Spinal cord (tissue), 10 donors: ENCODE measurements around the gene CSK. TPM values are rescaled to one million over a fixed set of nuclear protein-coding genes. Genes with fewer than 3 reads are reported as not detected.
A peak's percentile ranks its signal among the peaks of the same experiment; 100 is the strongest.

Source experiments
- DNase-seq, 6 donors: peaks; one replicate each; pipeline versions ENCODE4 v3.0.0 to v3.0.0-alpha.2; 2013 to 2015; ENCODE audit warnings: low spot score in 6 of 6, low read depth in 4 of 6
- H3K27ac ChIP-seq: one replicate; pipeline ENCODE4 v1.5.1; 2013; ENCODE audit warnings: low read depth, low read length, control low read depth
- H3K27me3 ChIP-seq: one replicate; pipeline ENCODE4 v1.6.1; 2013; ENCODE audit warnings: low read length; ENCODE audit not compliant: control insufficient read depth, insufficient read depth
- H3K36me3 ChIP-seq: one replicate; pipeline ENCODE4 v1.6.1; 2013; ENCODE audit warnings: low read length; ENCODE audit not compliant: control insufficient read depth, insufficient read depth
- H3K4me1 ChIP-seq: one replicate; pipeline ENCODE4 v1.6.1; 2013; ENCODE audit warnings: low read length; ENCODE audit not compliant: control insufficient read depth, insufficient read depth
- H3K4me3 ChIP-seq: one replicate; pipeline ENCODE4 v1.5.1; 2013; ENCODE audit warnings: low read depth, low read length, control low read depth
- H3K9me3 ChIP-seq: one replicate; pipeline ENCODE4 v1.6.1; 2013; ENCODE audit warnings: low read length; ENCODE audit not compliant: control insufficient read depth, insufficient read depth
- WGBS: methylation state at CpG from one replicate; pipeline ENCODE4 v1.1.5; 2013; ENCODE audit warnings: missing lambda C conversion rate; ENCODE audit not compliant: insufficient coverage; 5-methylcytosine and 5-hydroxymethylcytosine counted together
- polyA plus RNA-seq, 2 donors: library from polyadenylated mRNA; unstranded; fragments of 120-200 nt; gene quantifications; one replicate each; pipeline ENCODE4 v1.2.1, GENCODE V29; 2013; ENCODE audit not compliant: insufficient read length in 2 of 2
- total RNA-seq, 2 donors: library from RNA; depleted of rRNA in 1 of 2; stranded (reverse); fragments of 120-200 nt in 1 of 2; fragments of >200 nt in 1 of 2; gene quantifications; one replicate each; pipeline versions ENCODE4 v1.2.3 to v1.2.4, GENCODE V29; 2013 to 2014
- donor health status: healthy.

CSK gene
- total and polyA plus RNA-seq, 4 donors = 20.1 to 79.4 (median 52.9) TPM

DNA sequence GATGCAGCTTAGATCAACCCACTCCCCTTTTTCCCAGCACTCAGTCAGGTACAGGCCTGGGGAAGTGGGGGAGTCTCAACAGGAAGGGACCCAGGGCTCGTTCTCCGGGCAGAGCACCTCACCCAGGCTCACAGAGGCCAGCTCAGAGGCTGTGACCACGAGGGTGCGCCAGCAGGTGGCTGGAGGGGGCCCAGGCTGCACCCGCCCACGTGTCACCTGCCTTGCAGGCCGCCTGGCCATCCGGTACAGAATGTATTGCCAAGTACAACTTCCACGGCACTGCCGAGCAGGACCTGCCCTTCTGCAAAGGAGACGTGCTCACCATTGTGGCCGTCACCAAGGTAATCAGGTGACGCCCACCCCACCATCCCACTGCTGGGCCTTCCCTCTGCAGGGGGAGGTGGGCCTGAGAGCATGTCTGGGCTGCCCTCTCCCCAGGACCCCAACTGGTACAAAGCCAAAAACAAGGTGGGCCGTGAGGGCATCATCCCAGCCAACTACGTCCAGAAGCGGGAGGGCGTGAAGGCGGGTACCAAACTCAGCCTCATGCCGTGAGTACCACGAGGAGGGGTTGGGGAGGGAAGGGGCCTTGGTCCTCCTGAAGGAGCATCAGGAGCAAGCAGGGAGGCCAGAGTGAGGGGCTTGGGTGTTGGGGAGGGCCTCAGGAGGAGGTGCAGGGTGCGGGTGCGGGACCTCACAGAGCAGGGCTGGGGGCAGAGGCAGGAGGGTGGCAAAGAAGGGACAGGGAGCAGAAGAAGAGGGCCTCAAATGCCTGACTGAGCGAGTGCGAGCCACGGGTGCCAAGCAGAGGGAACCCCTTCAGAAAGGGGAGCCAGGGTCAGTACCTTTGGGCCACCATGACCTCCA, 16.7 kb downstream of the CSK start:
- 85% methylated on average over 24 of the region's 25 CpGs for WGBS

GRCh38 chr15:74799255-74799855, 17.5 kb downstream of the CSK start:
- Histone ChIP-seq H3K36me3 (peaks cover 74% of the 10 kb centered on the region), H3K27me3 (no peaks in the 10 kb centered on the region), H3K9me3 (no peaks in the 10 kb centered on the region), H3K4me3 (no peak overlapping the region), H3K27ac (no peak overlapping the region), H3K4me1 (peaks cover 7% of the 10 kb centered on the region)
- DNase-seq = no peak
- 94% methylated on average over 13 of the region's 16 CpGs for WGBS

More for the DNA sequence above, 16.7 kb downstream of the CSK start:
- no peak overlapping the region for H3K4me3 ChIP-seq
- no peaks in the 10 kb centered on the region for H3K9me3 ChIP-seq
- peaks cover 72% of the 10 kb centered on the region for H3K36me3 ChIP-seq
- H3K4me1 ChIP-seq = peaks cover 8% of the 10 kb centered on the region
- no peak overlapping the region for H3K27ac ChIP-seq
- H3K27me3 ChIP-seq = no peaks in the 10 kb centered on the region
- no peak for DNase-seq

DNA sequence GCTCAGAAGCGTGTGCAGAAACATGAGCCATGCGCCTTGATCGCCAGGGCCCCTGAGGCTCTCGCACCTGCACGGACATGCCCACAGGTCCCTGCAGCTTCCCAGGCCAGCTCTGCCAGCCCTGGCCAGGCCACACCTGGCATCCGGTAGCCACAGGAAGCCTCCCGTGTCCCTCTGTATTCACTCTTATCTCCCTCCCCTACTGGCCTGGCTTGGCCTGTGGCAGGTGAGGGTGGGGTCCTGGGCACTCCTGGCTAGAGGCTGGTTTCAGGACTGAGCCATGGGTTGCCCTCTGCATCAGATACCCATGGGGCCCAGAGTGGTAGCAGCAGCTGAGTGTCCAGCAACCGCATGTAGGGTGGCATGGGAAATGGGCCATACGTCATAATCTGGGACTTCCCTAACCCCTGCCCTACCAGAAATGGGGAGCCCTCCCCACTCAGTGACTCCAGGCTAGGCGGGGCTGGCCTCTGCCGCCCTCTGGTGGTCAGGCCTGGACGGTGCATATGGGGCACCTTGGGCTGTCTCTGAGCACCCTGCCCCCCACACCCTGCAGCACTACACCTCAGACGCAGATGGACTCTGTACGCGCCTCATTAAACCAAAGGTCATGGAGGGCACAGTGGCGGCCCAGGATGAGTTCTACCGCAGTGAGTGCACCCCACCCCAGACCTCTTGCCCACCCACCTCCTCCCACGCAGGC, 18.1 kb downstream of the CSK start:
- H3K4me1 ChIP-seq = peaks cover 7% of the 10 kb centered on the region
- no peak overlapping the region for H3K27ac ChIP-seq
- no peaks in the 10 kb centered on the region for H3K9me3 ChIP-seq
- no peaks in the 10 kb centered on the region for H3K27me3 ChIP-seq
- 53% methylated on average over 16 of the region's 18 CpGs for WGBS
- H3K36me3 ChIP-seq = peaks cover 68% of the 10 kb centered on the region
- no peak overlapping the region for H3K4me3 ChIP-seq
- peak in 1 of 6 donors; percentile 53 for DNase-seq

DNA sequence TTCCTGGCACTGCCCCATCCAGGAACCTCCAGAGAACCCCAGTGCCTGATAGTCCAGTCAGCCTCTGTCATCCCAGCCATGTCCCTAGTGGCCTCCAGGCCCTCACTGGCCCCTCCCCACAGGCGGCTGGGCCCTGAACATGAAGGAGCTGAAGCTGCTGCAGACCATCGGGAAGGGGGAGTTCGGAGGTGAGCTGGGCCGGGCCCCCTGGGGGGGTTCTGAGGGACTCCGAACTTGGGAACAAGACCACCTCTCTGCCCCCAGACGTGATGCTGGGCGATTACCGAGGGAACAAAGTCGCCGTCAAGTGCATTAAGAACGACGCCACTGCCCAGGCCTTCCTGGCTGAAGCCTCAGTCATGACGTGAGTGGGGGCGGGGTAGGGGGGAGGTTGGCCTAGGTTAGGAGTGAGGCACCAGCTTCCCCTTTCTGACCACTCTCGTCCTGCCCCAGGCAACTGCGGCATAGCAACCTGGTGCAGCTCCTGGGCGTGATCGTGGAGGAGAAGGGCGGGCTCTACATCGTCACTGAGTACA, 18.7 kb downstream of the CSK start:
- peaks cover 7% of the 10 kb centered on the region for H3K4me1 ChIP-seq
- peaks cover 67% of the 10 kb centered on the region for H3K36me3 ChIP-seq
- H3K4me3 ChIP-seq = no peak overlapping the region
- no peak for DNase-seq
- H3K27me3 ChIP-seq = no peaks in the 10 kb centered on the region
- H3K9me3 ChIP-seq = no peaks in the 10 kb centered on the region
- no peak overlapping the region for H3K27ac ChIP-seq
- 86% methylated on average over 17 of the region's 20 CpGs for WGBS

DNA sequence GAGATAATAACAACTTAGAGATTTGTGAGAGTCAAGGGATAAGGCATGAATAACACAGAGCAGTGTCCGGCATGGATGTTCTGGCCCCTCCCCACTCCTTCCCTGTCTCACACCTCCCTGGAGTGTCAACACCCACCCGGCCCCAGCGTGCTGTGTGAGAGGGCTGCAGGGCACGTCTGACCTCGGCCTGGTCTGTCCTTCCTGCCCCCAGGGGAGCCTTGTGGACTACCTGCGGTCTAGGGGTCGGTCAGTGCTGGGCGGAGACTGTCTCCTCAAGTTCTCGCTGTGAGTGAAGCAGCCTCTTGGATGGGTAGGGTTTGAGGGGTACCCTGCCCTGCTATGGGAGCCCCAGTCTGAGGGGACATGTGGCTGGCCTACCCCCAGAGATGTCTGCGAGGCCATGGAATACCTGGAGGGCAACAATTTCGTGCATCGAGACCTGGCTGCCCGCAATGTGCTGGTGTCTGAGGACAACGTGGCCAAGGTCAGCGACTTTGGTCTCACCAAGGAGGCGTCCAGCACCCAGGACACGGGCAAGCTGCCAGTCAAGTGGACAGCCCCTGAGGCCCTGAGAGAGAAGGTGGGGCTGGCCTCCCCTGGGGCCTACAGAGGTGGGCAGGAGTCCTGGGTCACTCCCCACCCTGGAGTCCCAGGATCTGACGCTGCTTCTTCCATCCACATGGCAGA, 19.6 kb downstream of the CSK start:
- no peak overlapping the region for H3K4me3 ChIP-seq
- H3K36me3 ChIP-seq = peaks cover 63% of the 10 kb centered on the region
- WGBS = 94% methylated on average over 18 of the region's 18 CpGs
- no peaks in the 10 kb centered on the region for H3K27me3 ChIP-seq
- no peaks in the 10 kb centered on the region for H3K9me3 ChIP-seq
- DNase-seq = no peak
- H3K27ac ChIP-seq = no peak overlapping the region
- H3K4me1 ChIP-seq = peaks cover 7% of the 10 kb centered on the region

DNA sequence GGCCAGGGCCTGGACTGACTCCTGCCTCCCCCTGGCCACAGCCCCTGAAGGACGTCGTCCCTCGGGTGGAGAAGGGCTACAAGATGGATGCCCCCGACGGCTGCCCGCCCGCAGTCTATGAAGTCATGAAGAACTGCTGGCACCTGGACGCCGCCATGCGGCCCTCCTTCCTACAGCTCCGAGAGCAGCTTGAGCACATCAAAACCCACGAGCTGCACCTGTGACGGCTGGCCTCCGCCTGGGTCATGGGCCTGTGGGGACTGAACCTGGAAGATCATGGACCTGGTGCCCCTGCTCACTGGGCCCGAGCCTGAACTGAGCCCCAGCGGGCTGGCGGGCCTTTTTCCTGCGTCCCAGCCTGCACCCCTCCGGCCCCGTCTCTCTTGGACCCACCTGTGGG, 20.4 kb downstream of the CSK start:
- no peak overlapping the region for H3K27ac ChIP-seq
- no peak for DNase-seq
- H3K9me3 ChIP-seq = no peaks in the 10 kb centered on the region
- no peak overlapping the region for H3K4me3 ChIP-seq
- H3K36me3 ChIP-seq = peaks cover 62% of the 10 kb centered on the region
- H3K27me3 ChIP-seq = no peaks in the 10 kb centered on the region
- peaks cover 7% of the 10 kb centered on the region for H3K4me1 ChIP-seq
- WGBS = 96% methylated on average over 18 of the region's 20 CpGs

DNA sequence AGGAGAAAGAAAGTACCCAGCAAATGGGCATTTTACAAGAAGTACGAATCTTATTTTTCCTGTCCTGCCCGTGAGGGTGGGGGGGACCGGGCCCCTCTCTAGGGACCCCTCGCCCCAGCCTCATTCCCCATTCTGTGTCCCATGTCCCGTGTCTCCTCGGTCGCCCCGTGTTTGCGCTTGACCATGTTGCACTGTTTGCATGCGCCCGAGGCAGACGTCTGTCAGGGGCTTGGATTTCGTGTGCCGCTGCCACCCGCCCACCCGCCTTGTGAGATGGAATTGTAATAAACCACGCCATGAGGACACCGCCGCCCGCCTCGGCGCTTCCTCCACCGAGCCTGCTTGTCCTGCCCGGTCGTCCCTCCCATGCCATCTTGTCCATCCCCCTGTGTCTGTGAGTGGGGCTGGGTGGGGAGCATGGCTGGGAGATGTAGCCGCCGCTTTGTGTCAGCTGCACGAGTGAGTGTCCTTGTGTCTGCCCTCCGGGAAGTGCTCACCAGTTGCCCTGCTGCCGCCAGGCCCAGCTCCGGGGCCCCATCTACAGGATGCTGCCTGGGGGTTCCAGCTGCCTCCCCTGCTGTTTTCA, 21.1 kb downstream of the CSK start:
- 87% methylated on average over 22 of the region's 31 CpGs for WGBS

DNA sequence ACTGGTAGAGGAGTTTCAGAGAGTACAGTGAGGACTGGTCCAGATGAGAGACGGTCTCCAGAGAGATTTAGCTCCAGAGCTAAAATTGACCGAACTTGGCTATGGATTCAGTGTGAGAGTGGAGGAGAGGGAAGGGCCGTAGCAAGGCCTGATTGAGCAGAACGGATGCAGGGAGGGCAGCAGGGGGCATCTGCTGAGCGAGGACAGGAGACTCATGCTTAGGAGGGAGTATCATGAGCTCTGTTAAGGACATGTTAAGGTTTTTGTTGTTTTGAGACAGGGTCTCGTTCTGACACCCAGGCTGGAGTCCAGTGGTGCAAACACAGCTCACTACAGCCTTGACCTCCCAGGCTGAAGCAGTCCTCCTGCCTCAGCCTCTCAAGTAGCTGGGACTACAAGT, 23.1 kb downstream of the CSK start:
- Histone ChIP-seq H3K4me1 (peaks cover 3% of the 10 kb centered on the region), H3K36me3 (peaks cover 39% of the 10 kb centered on the region)
- WGBS = 73% methylated on average over 4 of the region's 6 CpGs

More for the DNA sequence above, 21.1 kb downstream of the CSK start:
- Histone ChIP-seq H3K4me3 (no peak overlapping the region), H3K9me3 (no peaks in the 10 kb centered on the region), H3K27me3 (no peaks in the 10 kb centered on the region), H3K36me3 (peaks cover 59% of the 10 kb centered on the region), H3K4me1 (peaks cover 7% of the 10 kb centered on the region), H3K27ac (no peak overlapping the region)
- no peak for DNase-seq

DNA sequence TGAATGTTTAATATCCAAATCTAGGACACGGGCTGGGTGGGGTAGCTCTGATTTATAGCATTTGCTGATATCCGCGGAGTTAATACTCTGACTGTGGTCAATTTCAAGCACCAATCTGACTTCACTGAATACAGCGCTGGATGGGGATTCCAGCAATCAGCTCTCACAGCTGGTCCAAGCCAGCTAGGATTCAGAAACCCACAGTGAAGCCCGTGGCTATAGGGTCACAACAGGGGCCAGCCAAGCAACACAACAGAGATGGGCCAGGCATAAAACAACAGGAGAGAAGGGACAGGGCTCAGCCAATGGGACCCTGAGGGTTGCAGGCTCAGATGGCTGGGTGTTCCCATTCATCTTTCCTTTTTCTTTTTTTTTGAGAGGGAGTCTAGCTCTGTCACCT, 25.4 kb downstream of the CSK start:
- 49% methylated on average over 5 of the region's 5 CpGs for WGBS

More for the DNA sequence above, 23.1 kb downstream of the CSK start:
- no peaks in the 10 kb centered on the region for H3K27me3 ChIP-seq
- no peak overlapping the region for H3K27ac ChIP-seq
- no peaks in the 10 kb centered on the region for H3K9me3 ChIP-seq
- H3K4me3 ChIP-seq = no peak overlapping the region
- no peak for DNase-seq

More for the DNA sequence above, 25.4 kb downstream of the CSK start:
- Histone ChIP-seq H3K4me3 (no peak overlapping the region), H3K36me3 (peaks cover 15% of the 10 kb centered on the region), H3K27ac (no peak overlapping the region), H3K4me1 (no peaks in the 10 kb centered on the region), H3K9me3 (no peaks in the 10 kb centered on the region), H3K27me3 (no peaks in the 10 kb centered on the region)
- DNase-seq = no peak
